HCT116 (cell line): ENCODE measurements around the gene PDGFD. TPM values are rescaled to one million over a fixed set of nuclear protein-coding genes. Genes with fewer than 3 reads are reported as not detected.

Experiments
- ATAC-seq: fragments of 200-7000 bp; cut with Tn5 transposase; 2 replicates; pipeline ENCODE4 v1.9.1; 2020; ENCODE audit warnings: mild to moderate bottlenecking, moderate library complexity
- BruUV-seq: library from RNA; stranded (reverse); fragments of 400-500 nt; replicated peaks from 2 replicates; lab custom pipeline; 2021; lab: Mats Ljungman, UMichigan
- CTCF ChIA-PET: fragments of 300-600 bp; sonication (Branson Sonifier 250); formaldehyde crosslinking; loops from one replicate; lab custom pipeline; 2021; ENCODE audit warnings: antibody characterized with exemption; lab: Charles Lee
- POLR2A ChIA-PET: fragments of 300-600, 350-600 bp; sonication (Branson Sonifier 250); formaldehyde crosslinking; loops from one replicate; lab custom pipeline; 2021; ENCODE audit warnings: antibody characterized with exemption; lab: Charles Lee
- RAD21 ChIA-PET, 2 experiments: fragments of 300-600 bp; sonication (Branson Sonifier 250); formaldehyde crosslinking; loops; one replicate each; lab custom pipeline; 2023; ENCODE audit warnings: low total read pairs in 2 of 2; ENCODE audit not compliant: uncharacterized antibody in 2 of 2, unreplicated experiment in 2 of 2, low non-redundant PET in 1 of 2; lab: Charles Lee
- DNase-seq: peaks from one replicate; pipeline ENCODE4 v3.0.0-alpha.2; 2010; ENCODE audit warnings: low read depth, low spot score
- H2AFZ ChIP-seq: fragments of 200-600 bp; shearing (Covaris generic), sonication (generic); 2 replicates; pipeline ENCODE4 v1.6.1; 2017; ENCODE audit warnings: low read depth, mixed run types, mixed read lengths, antibody characterized with exemption, low read length; ENCODE audit not compliant: poor library complexity, severe bottlenecking
- H3K27ac ChIP-seq: 2 replicates; pipeline ENCODE4 v1.5.1; 2012; ENCODE audit warnings: low read depth, low read length
- H3K27me3 ChIP-seq: fragments of 200-600 bp; sonication (generic); 2 replicates; pipeline ENCODE4 v1.6.1; 2016; ENCODE audit warnings: mixed run types, low read length, mixed read lengths; ENCODE audit not compliant: insufficient read depth
- H3K36me3 ChIP-seq, 2 experiments: fragments of 200-500 bp in 1 of 2; fragments of 200-600 bp in 1 of 2; sonication (Bioruptor generic) in 1 of 2; sonication (generic) in 1 of 2; 2 replicates each; pipeline versions ENCODE4 v1.5.1 to v1.6.1; 2014 to 2016; ENCODE audit warnings: low read length in 2 of 2, inconsistent platforms in 1 of 2, mixed read lengths in 1 of 2, mixed run types in 1 of 2; ENCODE audit not compliant: insufficient read depth in 2 of 2, control insufficient read depth in 1 of 2
- H3K4me1 ChIP-seq, 2 experiments: fragments of 200-600 bp in 1 of 2; sonication (generic) in 1 of 2; 2 replicates each; pipeline versions ENCODE4 v1.5.1 to v1.6.1; 2012 to 2017; ENCODE audit warnings: low read length in 2 of 2, inconsistent platforms in 1 of 2, mild to moderate bottlenecking in 1 of 2, mixed read lengths in 1 of 2, mixed run types in 1 of 2, moderate library complexity in 1 of 2; ENCODE audit not compliant: insufficient read depth in 2 of 2, control insufficient read depth in 1 of 2
- H3K4me2 ChIP-seq: fragments of 200-600 bp; sonication (generic); 2 replicates; pipeline ENCODE4 v1.6.1; 2017; ENCODE audit warnings: mixed run types, low read length, mixed read lengths
- H3K4me3 ChIP-seq, 2 experiments: fragments of 200-600 bp in 1 of 2; sonication (generic) in 1 of 2; replicated peaks in 1 of 2; 2 replicates each; pipeline ENCODE4 v1.5.1; 2011 to 2016; ENCODE audit warnings: low read length in 2 of 2, control low read depth in 1 of 2, low read depth in 1 of 2, mild to moderate bottlenecking in 1 of 2, mixed read lengths in 1 of 2, mixed run types in 1 of 2
- H3K79me2 ChIP-seq: fragments of 200-600 bp; sonication (generic); 2 replicates; pipeline ENCODE4 v1.6.1; 2017; ENCODE audit warnings: mild to moderate bottlenecking, mixed run types, low read length, moderate library complexity, mixed read lengths; ENCODE audit not compliant: insufficient read depth
- H3K9ac ChIP-seq: fragments of 200-600 bp; sonication (generic); 2 replicates; pipeline ENCODE4 v1.6.1; 2016; ENCODE audit warnings: low read length, mixed read lengths
- H3K9me2 ChIP-seq: fragments of 200-600 bp; sonication (generic), shearing (Covaris generic); 2 replicates; pipeline ENCODE4 v1.6.1; 2017; ENCODE audit warnings: mixed run types, mild to moderate bottlenecking, moderate library complexity; ENCODE audit not compliant: insufficient read depth
- H3K9me3 ChIP-seq, 2 experiments: fragments of 200-500 bp in 1 of 2; fragments of 200-600 bp in 1 of 2; sonication (Bioruptor generic) in 1 of 2; sonication (generic) in 1 of 2; 2 replicates each; pipeline ENCODE4 v1.6.1; 2014 to 2017; ENCODE audit warnings: low read length in 2 of 2, mixed read lengths in 2 of 2, inconsistent platforms in 1 of 2, low read depth in 1 of 2, mild to moderate bottlenecking in 1 of 2, mixed run types in 1 of 2, moderate library complexity in 1 of 2; ENCODE audit not compliant: control insufficient read depth in 1 of 2, insufficient read depth in 1 of 2
- H4K20me1 ChIP-seq: fragments of 200-600 bp; sonication (generic), shearing (Covaris generic); 2 replicates; pipeline ENCODE4 v1.6.1; 2017; ENCODE audit warnings: mixed run types, mild to moderate bottlenecking, moderate library complexity; ENCODE audit not compliant: insufficient read depth
- EGR1 ChIP-seq: IDR thresholded peaks from 2 replicates; pipeline ENCODE4 v1.6.1; 2012; ENCODE audit warnings: low read depth
- ELF1 ChIP-seq: IDR thresholded peaks from 2 replicates; pipeline ENCODE4 v1.6.1; 2012; ENCODE audit warnings: low read depth, borderline replicate concordance
- EZH2 ChIP-seq: fragments of 200-600 bp; sonication (generic); IDR thresholded peaks from 2 replicates; pipeline ENCODE4 v1.6.1; 2017; ENCODE audit warnings: antibody characterized with exemption, mixed run types
- JUND ChIP-seq: IDR thresholded peaks from 2 replicates; pipeline ENCODE4 v1.6.1; 2012
- POLR2A ChIP-seq: IDR thresholded peaks from 2 replicates; pipeline ENCODE4 v1.7.0; 2011; ENCODE audit warnings: borderline replicate concordance; ENCODE audit not compliant: insufficient read depth, insufficient read length; ENCODE audit errors: extremely low read depth
- POLR2AphosphoS5 ChIP-seq: IDR thresholded peaks from 2 replicates; pipeline ENCODE4 v1.6.1; 2011; ENCODE audit warnings: mild to moderate bottlenecking, low read depth, low read length, moderate library complexity
- REST ChIP-seq: IDR thresholded peaks from 2 replicates; pipeline ENCODE4 v1.6.1; 2012; ENCODE audit warnings: low read depth
- SIN3A ChIP-seq: IDR thresholded peaks from 2 replicates; pipeline ENCODE4 v1.6.1; 2012; ENCODE audit warnings: low read depth
- TCF7L2 ChIP-seq: IDR thresholded peaks from 2 replicates; pipeline ENCODE4 v1.7.0; 2011; ENCODE audit warnings: borderline replicate concordance, inconsistent platforms; ENCODE audit not compliant: insufficient read depth, insufficient read length; ENCODE audit errors: extremely low read depth
- ZBTB33 ChIP-seq: IDR thresholded peaks from 2 replicates; pipeline ENCODE4 v1.6.1; 2011; ENCODE audit warnings: mild to moderate bottlenecking, low read length, moderate library complexity; ENCODE audit not compliant: insufficient replicate concordance; ENCODE audit errors: extremely low read depth
- ZFX ChIP-seq: fragments of 450-650 bp; IDR thresholded peaks from 2 replicates; pipeline ENCODE4 v1.6.1; 2017
- intact Hi-C: fragments of 100-400 bp; cut with micrococcal nuclease; formaldehyde crosslinking; loops from 2 replicates; pipeline ENCODE4 v1.10.0; 2022
- total RNA-seq: library from RNA; stranded (reverse); gene quantifications from one replicate; pipeline ENCODE4 v1.2.1, GENCODE V29; 2021; ENCODE audit not compliant: unreplicated experiment
- TF ChIP-seq, protein P1 (sequence below): IDR thresholded peaks from 2 replicates; pipeline ENCODE4 v1.6.1; 2012
- TF ChIP-seq, protein P2 (sequence below), 3 experiments: fragments of 200-600 bp in 1 of 3; sonication (generic) in 1 of 3; IDR thresholded peaks in 2 of 3; conservative IDR thresholded peaks in 1 of 3; 2 replicates each; pipeline ENCODE4 v1.5.1; 2012 to 2017; ENCODE audit warnings: low read depth in 2 of 3, low read length in 2 of 3, antibody characterized with exemption in 1 of 3, borderline replicate concordance in 1 of 3, control low read depth in 1 of 3, mild to moderate bottlenecking in 1 of 3, mixed read lengths in 1 of 3, mixed run types in 1 of 3, moderate library complexity in 1 of 3; ENCODE audit not compliant: insufficient read depth in 1 of 3

PDGFD gene
- total RNA-seq, 1 experiment from 2014 or later, result 0.34 TPM

DNA sequence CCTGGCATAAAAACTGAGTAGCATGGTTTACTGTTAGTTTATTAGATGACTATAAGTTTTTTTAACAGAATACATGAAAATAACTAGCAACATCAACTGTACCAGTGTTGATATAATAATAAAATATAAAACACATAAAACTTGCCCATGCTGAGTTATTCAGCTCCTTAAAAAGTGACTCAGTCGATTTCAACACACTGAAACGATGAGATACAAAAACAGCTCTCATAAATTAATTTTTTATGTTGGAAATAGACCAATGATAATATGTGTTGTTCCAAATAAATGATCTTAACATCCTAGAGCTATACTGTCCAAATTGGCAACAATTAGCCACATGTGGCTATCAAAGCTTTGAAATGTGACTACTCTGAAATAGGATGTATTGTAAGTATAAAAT, 15.9 kb downstream of the PDGFD start:
- no peaks in the 10 kb centered on the region for H4K20me1 ChIP-seq
- BruUV-seq, result no TSS peak

GRCh38 chr11:104146943-104147342, 17.0 kb downstream of the PDGFD start:
- no peaks in the 10 kb centered on the region for H3K9me2 ChIP-seq
- H3K27ac ChIP-seq, result no peak overlapping the region
- H3K4me2 ChIP-seq, result no peak overlapping the region
- ChIA-PET POLR2A (no interaction called here), RAD21 (no interaction called here), CTCF (interaction anchor here (1.0 kb wide), 1 partner anchor 464 kb away, joined by 3 read pairs; no protein-coding TSS in a partner anchor)
- H3K36me3 ChIP-seq, result no peaks in the 10 kb centered on the region
- H4K20me1 ChIP-seq, result no peaks in the 10 kb centered on the region
- DNase-seq (no peak), ATAC-seq (no peak)
- no peaks in the 10 kb centered on the region for H3K4me1 ChIP-seq
- no peaks in the 10 kb centered on the region for H3K9me3 ChIP-seq
- intact Hi-C loops, result no loop called here
- H3K9ac ChIP-seq, result no peak overlapping the region
- no peak overlapping the region for H2AFZ ChIP-seq
- H3K79me2 ChIP-seq, result no peaks in the 10 kb centered on the region
- H3K27me3 ChIP-seq, result no peaks in the 10 kb centered on the region
- BruUV-seq, result no TSS peak
- no peak overlapping the region for H3K4me3 ChIP-seq
- TF ChIP-seq ZBTB33, result no peak
- TF ChIP-seq EZH2, result no peak
- no peak for TF ChIP-seq EGR1
- TF ChIP-seq, protein P1, sequence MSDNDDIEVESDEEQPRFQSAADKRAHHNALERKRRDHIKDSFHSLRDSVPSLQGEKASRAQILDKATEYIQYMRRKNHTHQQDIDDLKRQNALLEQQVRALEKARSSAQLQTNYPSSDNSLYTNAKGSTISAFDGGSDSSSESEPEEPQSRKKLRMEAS, result no peak
- TF ChIP-seq SIN3A, result no peak
- TF ChIP-seq ELF1, result no peak
- TF ChIP-seq ZFX, result no peak
- TF ChIP-seq, protein P2, sequence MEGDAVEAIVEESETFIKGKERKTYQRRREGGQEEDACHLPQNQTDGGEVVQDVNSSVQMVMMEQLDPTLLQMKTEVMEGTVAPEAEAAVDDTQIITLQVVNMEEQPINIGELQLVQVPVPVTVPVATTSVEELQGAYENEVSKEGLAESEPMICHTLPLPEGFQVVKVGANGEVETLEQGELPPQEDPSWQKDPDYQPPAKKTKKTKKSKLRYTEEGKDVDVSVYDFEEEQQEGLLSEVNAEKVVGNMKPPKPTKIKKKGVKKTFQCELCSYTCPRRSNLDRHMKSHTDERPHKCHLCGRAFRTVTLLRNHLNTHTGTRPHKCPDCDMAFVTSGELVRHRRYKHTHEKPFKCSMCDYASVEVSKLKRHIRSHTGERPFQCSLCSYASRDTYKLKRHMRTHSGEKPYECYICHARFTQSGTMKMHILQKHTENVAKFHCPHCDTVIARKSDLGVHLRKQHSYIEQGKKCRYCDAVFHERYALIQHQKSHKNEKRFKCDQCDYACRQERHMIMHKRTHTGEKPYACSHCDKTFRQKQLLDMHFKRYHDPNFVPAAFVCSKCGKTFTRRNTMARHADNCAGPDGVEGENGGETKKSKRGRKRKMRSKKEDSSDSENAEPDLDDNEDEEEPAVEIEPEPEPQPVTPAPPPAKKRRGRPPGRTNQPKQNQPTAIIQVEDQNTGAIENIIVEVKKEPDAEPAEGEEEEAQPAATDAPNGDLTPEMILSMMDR (IDR thresholded peaks at IDR 0.05 in 2 of 3, conservative IDR thresholded peaks at IDR 0.05 in 1 of 3; ENCODE audit: borderline replicate concordance in 1 of 3, insufficient read depth in 1 of 3, low read depth in 2 of 3, low read length in 2 of 3), result no peak
- TF ChIP-seq REST, result no peak
- TF ChIP-seq POLR2A, result no peak
- TF ChIP-seq TCF7L2, result no peak
- TF ChIP-seq POLR2AphosphoS5, result no peak
- TF ChIP-seq JUND, result no peak

More for the DNA sequence above, 15.9 kb downstream of the PDGFD start:
- ChIA-PET POLR2A (no interaction called here), CTCF (no interaction called here), RAD21 (no interaction called here)
- no peak for ATAC-seq
- H3K4me2 ChIP-seq, result no peak overlapping the region
- DNase-seq, result no peak
- intact Hi-C loops, result no loop called here
- H3K4me1 ChIP-seq, result no peaks in the 10 kb centered on the region
- no peaks in the 10 kb centered on the region for H3K9me2 ChIP-seq
- no peak for TF ChIP-seq EZH2
- no peak overlapping the region for H3K9ac ChIP-seq
- H3K27me3 ChIP-seq, result no peaks in the 10 kb centered on the region
- H3K4me3 ChIP-seq, result no peak overlapping the region
- no peak overlapping the region for H2AFZ ChIP-seq
- H3K79me2 ChIP-seq, result no peaks in the 10 kb centered on the region
- no peaks in the 10 kb centered on the region for H3K9me3 ChIP-seq
- no peak overlapping the region for H3K27ac ChIP-seq
- H3K36me3 ChIP-seq, result no peaks in the 10 kb centered on the region
